ENCODE measurements around the gene CD14.
"Not testable (repeated sequence)": the region's sequence is repeated elsewhere in the genome, so short reads cannot be mapped to it uniquely, and the experiment has no call there.

DNA sequence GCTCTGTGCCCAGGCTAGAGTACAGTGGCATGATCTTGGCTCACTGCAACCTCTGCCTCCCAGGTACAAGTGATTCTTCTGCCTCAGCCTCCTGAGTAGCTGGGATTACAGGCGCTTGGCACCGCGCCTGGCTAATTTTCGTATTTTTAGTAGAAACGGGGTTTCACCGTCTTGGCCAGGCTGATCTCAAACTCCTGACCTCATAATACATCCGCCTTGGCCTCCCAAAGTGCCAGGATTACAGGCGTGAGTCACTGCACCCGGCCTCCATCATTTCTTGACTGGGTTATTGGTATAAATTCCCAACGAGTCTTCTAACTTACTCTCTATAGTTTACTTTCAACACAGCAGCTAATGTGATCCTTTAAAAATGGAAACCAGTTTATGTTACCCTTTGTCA, 8.1 kb downstream of the CD14 start:
- TF ChIP-seq, protein P1, sequence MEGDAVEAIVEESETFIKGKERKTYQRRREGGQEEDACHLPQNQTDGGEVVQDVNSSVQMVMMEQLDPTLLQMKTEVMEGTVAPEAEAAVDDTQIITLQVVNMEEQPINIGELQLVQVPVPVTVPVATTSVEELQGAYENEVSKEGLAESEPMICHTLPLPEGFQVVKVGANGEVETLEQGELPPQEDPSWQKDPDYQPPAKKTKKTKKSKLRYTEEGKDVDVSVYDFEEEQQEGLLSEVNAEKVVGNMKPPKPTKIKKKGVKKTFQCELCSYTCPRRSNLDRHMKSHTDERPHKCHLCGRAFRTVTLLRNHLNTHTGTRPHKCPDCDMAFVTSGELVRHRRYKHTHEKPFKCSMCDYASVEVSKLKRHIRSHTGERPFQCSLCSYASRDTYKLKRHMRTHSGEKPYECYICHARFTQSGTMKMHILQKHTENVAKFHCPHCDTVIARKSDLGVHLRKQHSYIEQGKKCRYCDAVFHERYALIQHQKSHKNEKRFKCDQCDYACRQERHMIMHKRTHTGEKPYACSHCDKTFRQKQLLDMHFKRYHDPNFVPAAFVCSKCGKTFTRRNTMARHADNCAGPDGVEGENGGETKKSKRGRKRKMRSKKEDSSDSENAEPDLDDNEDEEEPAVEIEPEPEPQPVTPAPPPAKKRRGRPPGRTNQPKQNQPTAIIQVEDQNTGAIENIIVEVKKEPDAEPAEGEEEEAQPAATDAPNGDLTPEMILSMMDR (IDR thresholded peaks at IDR 0.05): not testable (repeated sequence)
- TF ChIP-seq POLR2A (IDR thresholded peaks at IDR 0.05): not testable (repeated sequence)

All from right lobe of liver (tissue), 4 donors.